Uterus (tissue), 2 donors: Measurements from ENCODE around the gene GATAD2A.

ENCODE experiments used
- CTCF ChIP-seq, 4 experiments: fragments of 200-600 bp in 2 of 4; fragments of 450-650 bp in 2 of 4; sonication (generic) in 2 of 4; IDR thresholded peaks; one replicate each; pipeline ENCODE4 v1.5.1; 2016 to 2019; ENCODE audit warnings: antibody characterized with exemption in 4 of 4, mild to moderate bottlenecking in 2 of 4, moderate library complexity in 1 of 4
- POLR2A ChIP-seq, 2 donors: fragments of 450-650 bp; IDR thresholded peaks; one replicate each; pipeline ENCODE4 v1.6.1; 2016; ENCODE audit warnings: antibody characterized with exemption in 2 of 2, mild to moderate bottlenecking in 1 of 2, moderate library complexity in 1 of 2

GRCh38 chr19:19490214-19490968 is 84.9 kb downstream of the GATAD2A start:
- TF ChIP-seq POLR2A (IDR thresholded peaks at IDR 0.05): no peak
- peak; percentile 81 to 88 (median 84) for TF ChIP-seq CTCF (IDR thresholded peaks at IDR 0.05)
